Duodenal mucosa (tissue), 2 donors: ENCODE results near the gene ANO7.

ENCODE experiments used
- H3K27ac ChIP-seq: one replicate; pipeline ENCODE4 v1.7.0; 2013; ENCODE audit warnings: low read depth, low read length
- H3K27me3 ChIP-seq, 2 donors: one replicate each; pipeline ENCODE4 v1.7.0; 2013; ENCODE audit warnings: low read length in 2 of 2, control low read depth in 1 of 2; ENCODE audit not compliant: insufficient read depth in 2 of 2, control insufficient read depth in 1 of 2
- H3K36me3 ChIP-seq, 2 donors: one replicate each; pipeline ENCODE4 v1.7.0; 2013; ENCODE audit warnings: low read length in 2 of 2, control low read depth in 1 of 2; ENCODE audit not compliant: insufficient read depth in 2 of 2, control insufficient read depth in 1 of 2
- H3K4me1 ChIP-seq, 2 donors: one replicate each; pipeline ENCODE4 v1.7.0; 2013; ENCODE audit warnings: low read length in 2 of 2, control low read depth in 1 of 2; ENCODE audit not compliant: insufficient read depth in 2 of 2, control insufficient read depth in 1 of 2
- H3K4me3 ChIP-seq, 2 donors: one replicate each; pipeline ENCODE4 v1.7.0; 2013; ENCODE audit warnings: low read length in 2 of 2, low read depth in 1 of 2
- H3K9ac ChIP-seq, 2 donors: one replicate each; pipeline ENCODE4 v1.7.0; 2013; ENCODE audit warnings: low read length in 2 of 2, low read depth in 1 of 2
- H3K9me3 ChIP-seq, 2 donors: one replicate each; pipeline ENCODE4 v1.7.0; 2013; ENCODE audit warnings: low read length in 2 of 2, control low read depth in 1 of 2; ENCODE audit not compliant: control insufficient read depth in 1 of 2

The ANO7 gene

DNA sequence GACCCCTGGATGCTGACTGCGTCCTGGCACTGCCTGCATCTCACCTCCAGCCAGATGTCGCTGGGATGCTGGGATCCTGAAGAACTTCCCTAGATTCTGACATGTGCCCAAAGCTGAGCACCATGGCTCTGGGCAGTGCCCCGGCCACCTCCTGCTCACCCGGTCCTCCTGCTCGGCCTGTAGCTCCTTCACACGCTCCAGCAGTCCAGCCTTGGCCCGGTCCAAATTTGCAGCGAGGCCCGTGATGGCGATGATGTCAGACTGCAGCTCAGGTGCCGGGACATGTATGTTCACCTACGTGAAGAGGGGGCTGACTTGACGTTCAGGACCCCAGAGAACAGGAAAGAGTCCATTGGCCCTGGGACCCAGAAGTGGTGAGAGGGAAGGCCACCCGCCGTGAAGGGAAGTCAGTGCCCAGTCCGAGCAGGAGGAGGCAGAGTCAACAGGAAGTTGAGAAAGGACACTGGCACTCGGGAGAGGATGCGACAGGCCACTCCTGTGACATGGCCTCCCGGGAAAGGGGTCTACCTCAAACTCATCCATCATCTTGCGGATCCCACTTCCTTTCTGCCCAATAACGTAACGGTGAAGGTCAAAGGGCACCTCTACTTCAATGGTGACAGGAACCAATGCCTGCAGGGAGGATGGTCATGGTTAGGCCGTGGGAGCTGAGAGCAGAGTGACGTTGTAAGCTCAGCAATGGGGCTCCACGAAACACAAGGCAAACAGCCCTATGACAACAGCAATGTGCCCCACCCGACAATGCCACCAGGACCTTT, 46.7 kb downstream of the ANO7 start:
- Histone ChIP-seq H3K27ac (no peak overlapping the region), H3K36me3 (peaks cover 79 to 97% of the 10 kb centered on the region in 2 donors), H3K9ac (no peak overlapping the region), H3K4me3 (no peak overlapping the region), H3K9me3 (no peaks in the 10 kb centered on the region), H3K4me1 (no peaks in the 10 kb centered on the region), H3K27me3 (no peaks in the 10 kb centered on the region)

DNA sequence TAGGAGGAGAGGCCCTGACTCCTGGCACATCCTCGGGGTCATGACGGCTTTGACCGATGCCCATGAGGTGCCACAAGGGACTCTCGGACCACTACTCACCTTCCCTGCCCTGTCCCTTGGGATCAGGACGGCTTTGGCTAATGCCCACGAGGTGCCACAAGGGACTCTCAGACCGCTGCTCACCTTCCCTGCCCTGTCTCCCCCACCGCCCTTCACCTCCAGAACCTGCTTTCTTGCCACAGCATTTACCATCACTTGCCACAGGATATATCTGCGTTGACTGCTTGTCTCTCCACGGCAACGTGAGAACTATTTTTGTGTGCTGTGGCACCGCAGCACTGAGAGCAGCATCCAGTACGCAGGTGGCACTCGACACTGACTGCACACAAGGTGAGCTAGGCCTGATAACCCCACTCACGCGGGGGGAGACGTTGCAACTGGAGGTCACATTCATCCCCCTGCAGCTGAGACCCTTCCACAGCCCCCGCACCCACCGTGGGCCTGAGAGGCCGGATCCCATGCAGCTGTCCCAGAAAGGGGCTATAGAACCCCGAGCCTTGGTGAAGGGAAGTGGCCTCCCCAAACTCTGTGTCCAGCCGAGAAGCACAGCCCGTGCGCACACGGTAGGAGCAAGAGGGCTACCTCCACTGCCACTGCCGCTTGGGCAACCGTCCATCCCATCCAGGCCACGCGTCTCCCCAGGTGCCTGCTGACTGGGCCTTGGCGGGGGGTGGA, 47.5 kb downstream of the ANO7 start:
- peaks cover 81 to 97% of the 10 kb centered on the region in 2 donors for H3K36me3 ChIP-seq

DNA sequence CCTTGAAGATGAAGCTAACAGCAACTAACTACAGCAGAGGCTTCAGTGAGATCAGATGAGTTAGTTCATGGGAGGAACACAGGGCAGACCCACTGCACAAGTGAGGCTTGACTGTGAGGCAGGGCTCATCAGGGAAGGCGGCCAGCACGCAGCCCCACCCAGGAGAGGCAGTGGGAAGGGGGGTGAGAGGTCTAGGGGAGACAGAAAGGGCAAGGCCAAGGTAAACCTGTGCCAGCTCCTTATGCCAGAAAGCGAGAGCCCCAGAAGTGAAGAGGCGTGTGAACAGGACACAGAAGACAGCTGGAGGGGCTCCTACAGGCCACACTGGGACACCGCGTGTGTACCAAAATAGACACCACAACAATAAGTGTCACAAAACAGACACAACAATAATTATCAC, 48.6 kb downstream of the ANO7 start:
- Histone ChIP-seq H3K4me3 (no peak overlapping the region), H3K36me3 (peaks cover 80 to 97% of the 10 kb centered on the region in 2 donors), H3K9me3 (no peaks in the 10 kb centered on the region), H3K4me1 (no peaks in the 10 kb centered on the region), H3K27ac (no peak overlapping the region), H3K27me3 (no peaks in the 10 kb centered on the region), H3K9ac (no peak overlapping the region)

More for the DNA sequence above, 47.5 kb downstream of the ANO7 start:
- no peaks in the 10 kb centered on the region for H3K4me1 ChIP-seq
- no peaks in the 10 kb centered on the region for H3K27me3 ChIP-seq
- no peaks in the 10 kb centered on the region for H3K9me3 ChIP-seq
- no peak overlapping the region for H3K4me3 ChIP-seq
- no peak overlapping the region for H3K27ac ChIP-seq
- H3K9ac ChIP-seq: no peak overlapping the region

DNA sequence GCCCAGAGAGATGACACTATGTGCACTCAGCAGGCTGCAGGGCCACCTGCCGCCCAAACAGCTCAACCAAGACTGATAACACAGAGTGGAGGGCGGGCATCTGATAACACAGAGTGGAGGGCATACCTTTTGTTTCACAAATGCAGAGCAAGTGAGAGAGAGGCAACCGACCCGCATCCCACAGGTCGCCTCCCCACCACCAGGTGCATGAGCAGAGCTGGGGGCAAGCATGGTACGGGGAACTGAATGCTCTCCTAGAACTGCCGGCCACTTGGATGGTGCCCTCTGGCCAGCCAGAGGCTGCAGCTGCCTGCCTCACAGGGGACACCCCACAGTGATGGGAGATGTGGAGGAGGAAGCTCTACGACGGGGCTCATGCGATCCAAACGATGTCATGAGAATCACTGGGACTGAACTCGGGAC, 49.5 kb downstream of the ANO7 start:
- Histone ChIP-seq H3K4me3 (no peak overlapping the region), H3K9ac (no peak overlapping the region), H3K36me3 (peaks cover 88 to 97% of the 10 kb centered on the region in 2 donors), H3K9me3 (no peaks in the 10 kb centered on the region), H3K27ac (no peak overlapping the region), H3K4me1 (no peaks in the 10 kb centered on the region), H3K27me3 (no peaks in the 10 kb centered on the region)

DNA sequence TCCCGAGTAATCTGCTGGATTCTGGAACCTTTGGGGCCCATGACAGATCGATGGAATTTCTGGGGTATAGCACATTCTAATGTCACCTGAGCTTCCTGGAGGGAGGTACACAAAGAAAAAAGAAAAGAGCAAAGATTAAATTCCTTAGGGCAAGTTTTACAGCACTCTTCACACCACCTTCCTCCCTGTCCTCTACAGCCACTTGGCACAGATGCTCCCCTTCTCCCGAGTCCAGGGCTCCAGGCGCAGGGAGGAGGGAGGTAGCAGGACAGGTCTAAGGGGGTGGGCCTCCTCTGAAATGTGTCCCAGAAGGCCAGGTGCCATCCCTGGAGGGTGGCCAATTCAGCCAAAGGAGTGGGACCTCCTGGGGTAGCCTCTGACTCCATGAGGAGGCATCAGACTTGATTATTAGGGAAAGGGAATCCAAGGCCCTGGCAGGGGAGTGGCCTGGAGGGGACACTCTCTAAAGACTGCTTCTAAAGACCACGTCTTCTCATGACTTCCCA, 50.3 kb downstream of the ANO7 start:
- Histone ChIP-seq H3K27ac (no peak overlapping the region), H3K36me3 (peaks cover 85 to 97% of the 10 kb centered on the region in 2 donors), H3K4me1 (no peaks in the 10 kb centered on the region), H3K4me3 (no peak overlapping the region), H3K9me3 (no peaks in the 10 kb centered on the region), H3K27me3 (no peaks in the 10 kb centered on the region), H3K9ac (no peak overlapping the region)

DNA sequence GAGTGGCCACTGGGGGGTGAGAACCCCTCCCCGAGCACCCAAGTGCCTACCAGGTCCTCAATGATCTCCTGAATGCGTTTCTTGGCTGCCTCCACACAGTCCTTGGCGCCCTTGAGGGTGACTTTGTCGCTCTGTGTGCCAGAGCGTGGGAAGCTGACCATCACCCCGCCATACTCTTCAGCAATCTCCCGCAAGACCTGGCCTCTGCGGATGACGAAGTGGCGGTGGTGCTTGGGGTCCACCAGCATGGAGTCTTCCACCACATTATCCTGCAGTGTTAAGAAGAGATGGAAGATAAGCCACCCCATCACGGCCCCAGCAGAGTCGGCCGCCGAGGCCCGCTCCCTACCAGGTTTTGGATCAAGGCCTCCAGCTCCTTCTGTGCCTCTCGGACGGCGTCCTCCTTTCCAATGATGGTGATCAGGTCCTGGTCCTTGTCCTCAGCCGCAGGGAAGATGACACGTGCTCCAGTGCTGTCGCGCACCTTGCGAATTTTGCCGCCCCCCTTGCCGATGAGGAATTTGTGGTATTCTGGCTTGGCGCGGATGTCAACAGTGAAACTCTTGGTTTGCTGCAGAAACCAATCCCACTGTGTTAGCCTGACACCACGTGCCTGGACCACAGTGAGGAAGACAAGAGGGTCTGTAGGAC, 51.2 kb downstream of the ANO7 start:
- Histone ChIP-seq H3K27ac (no peak overlapping the region), H3K4me3 (no peak overlapping the region), H3K36me3 (peaks cover 83 to 96% of the 10 kb centered on the region in 2 donors), H3K27me3 (no peaks in the 10 kb centered on the region), H3K4me1 (no peaks in the 10 kb centered on the region), H3K9ac (no peak overlapping the region), H3K9me3 (no peaks in the 10 kb centered on the region)

GRCh38 chr2:241240320-241241004, 52.0 kb downstream of the ANO7 start:
- Histone ChIP-seq H3K4me3 (no peak overlapping the region), H3K27ac (no peak overlapping the region), H3K9ac (no peak overlapping the region), H3K4me1 (no peaks in the 10 kb centered on the region), H3K9me3 (no peaks in the 10 kb centered on the region), H3K36me3 (peaks cover 77 to 96% of the 10 kb centered on the region in 2 donors), H3K27me3 (no peaks in the 10 kb centered on the region)

- H3K9me3 ChIP-seq: no peaks in the 10 kb centered on the region
- no peaks in the 10 kb centered on the region for H3K27me3 ChIP-seq
- H3K36me3 ChIP-seq: peaks cover 76 to 96% of the 10 kb centered on the region in 2 donors
- H3K9ac ChIP-seq: no peak overlapping the region
- H3K4me1 ChIP-seq: no peaks in the 10 kb centered on the region
- no peak overlapping the region for H3K4me3 ChIP-seq
- H3K27ac ChIP-seq: no peak overlapping the region
These were observed 53.2 kb downstream of the ANO7 start for GRCh38 chr2:241241669-241242068.

DNA sequence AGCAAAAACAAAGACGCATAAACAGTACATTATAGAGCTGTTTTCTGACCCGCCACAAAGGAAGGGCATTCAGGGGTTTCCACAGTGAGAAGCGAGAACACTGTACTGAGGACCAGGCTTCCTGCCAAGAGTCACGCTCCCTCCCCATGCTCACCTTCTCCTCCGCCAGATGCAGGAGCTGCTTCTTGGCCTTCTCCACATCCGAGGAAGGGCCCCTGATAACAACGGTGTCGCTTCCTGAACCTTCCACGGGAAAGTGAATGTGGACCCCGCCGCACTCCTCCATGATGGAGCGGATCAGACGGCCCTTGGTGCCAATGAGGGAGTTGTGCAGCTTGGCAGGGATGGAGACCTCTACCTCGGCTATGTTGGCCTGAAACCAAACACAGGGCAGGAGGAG, 53.8 kb downstream of the ANO7 start:
- H3K4me3 ChIP-seq: no peak overlapping the region
- no peak overlapping the region for H3K9ac ChIP-seq
- H3K27ac ChIP-seq: no peak overlapping the region
- no peaks in the 10 kb centered on the region for H3K27me3 ChIP-seq
- H3K9me3 ChIP-seq: no peaks in the 10 kb centered on the region
- peaks cover 76 to 96% of the 10 kb centered on the region in 2 donors for H3K36me3 ChIP-seq
- H3K4me1 ChIP-seq: no peaks in the 10 kb centered on the region
